Measurements from ENCODE around the gene SPOCK2. TPM values are rescaled to one million over a fixed set of nuclear protein-coding genes. Genes with fewer than 3 reads are reported as not detected.

Gene SPOCK2
- polyA plus RNA-seq, 3 donors: 0.20 to 1.6 (median 0.45) TPM

DNA sequence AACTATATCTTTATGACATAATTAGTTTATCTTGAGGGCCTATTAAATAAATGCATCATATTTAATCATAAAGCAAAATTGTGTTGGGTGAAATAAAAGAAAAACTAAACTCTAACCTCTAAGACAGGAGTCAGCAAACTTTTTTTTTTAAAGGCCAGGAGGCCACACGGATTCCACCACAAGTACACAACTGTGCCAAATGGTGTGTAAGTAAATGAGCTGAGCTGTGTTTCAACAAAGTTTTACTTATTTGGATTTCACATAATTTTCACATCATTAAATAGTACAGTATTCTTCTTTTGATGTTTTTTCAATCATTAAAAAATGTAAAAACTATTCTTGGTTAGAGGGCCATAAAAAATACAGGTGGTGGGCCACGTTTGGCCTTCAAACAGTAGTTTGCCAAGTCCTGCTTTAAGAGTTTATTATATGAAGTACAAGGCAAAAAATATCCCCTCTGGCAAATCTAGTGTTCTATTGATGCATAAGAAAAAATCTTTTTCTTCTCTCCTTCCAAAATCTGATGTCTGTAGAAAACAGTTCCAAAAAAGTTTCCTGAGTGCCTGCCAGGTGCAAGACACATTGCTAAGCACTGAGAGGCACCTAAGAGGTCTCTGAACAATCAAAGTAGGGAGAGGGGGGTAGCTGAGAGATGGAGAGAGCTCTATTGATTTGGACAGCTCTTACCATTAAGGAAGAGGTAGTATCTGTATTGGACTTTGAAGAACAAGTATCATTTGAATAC is 26.5 kb upstream of the SPOCK2 start:
- Histone ChIP-seq H3K4me1 (ENCODE audit: control insufficient read depth in 1 of 2, insufficient read depth in 2 of 2, low read length in 2 of 2) (no peaks in the 10 kb centered on the region), H3K36me3 (replicated peaks in 1 of 2; ENCODE audit: control insufficient read depth in 1 of 2, insufficient read depth in 2 of 2, low read length in 2 of 2) (peaks cover 4 to 8% of the 10 kb centered on the region in 2 donors), H2AFZ (ENCODE audit: insufficient read depth, low read depth, low read length, poor library complexity, severe bottlenecking) (no peak overlapping the region), H4K20me1 (ENCODE audit: insufficient read depth, low read length) (no peaks in the 10 kb centered on the region), H3K9ac (ENCODE audit: insufficient read depth, low read length, poor library complexity, severe bottlenecking) (no peak overlapping the region), H3K4me2 (replicated peaks; ENCODE audit: extremely low read depth, low read length, poor library complexity, severe bottlenecking) (no peak overlapping the region), H3K4me3 (replicated peaks in 1 of 3; ENCODE audit: low read depth in 2 of 3, low read length in 3 of 3) (no peak overlapping the region), H3K79me2 (ENCODE audit: insufficient read depth, low read length) (no peaks in the 10 kb centered on the region), H3K9me3 (replicated peaks in 1 of 2; ENCODE audit: control insufficient read depth in 1 of 2, insufficient read depth in 1 of 2, low read length in 2 of 2) (peaks cover 0 to 4% of the 10 kb centered on the region in 2 donors), H3K27me3 (ENCODE audit: control insufficient read depth in 2 of 2, insufficient read depth in 2 of 2, low read length in 2 of 2) (no peaks in the 10 kb centered on the region), H3K27ac (ENCODE audit: low read depth in 1 of 2, low read length in 2 of 2) (no peak overlapping the region)
- H3K4me3 Mint-ChIP-seq: no peak overlapping the region
- peaks cover 0 to 6% (median 5%) of the 10 kb centered on the region in 7 donors for H3K9me3 Mint-ChIP-seq
- TF ChIP-seq, protein P1, sequence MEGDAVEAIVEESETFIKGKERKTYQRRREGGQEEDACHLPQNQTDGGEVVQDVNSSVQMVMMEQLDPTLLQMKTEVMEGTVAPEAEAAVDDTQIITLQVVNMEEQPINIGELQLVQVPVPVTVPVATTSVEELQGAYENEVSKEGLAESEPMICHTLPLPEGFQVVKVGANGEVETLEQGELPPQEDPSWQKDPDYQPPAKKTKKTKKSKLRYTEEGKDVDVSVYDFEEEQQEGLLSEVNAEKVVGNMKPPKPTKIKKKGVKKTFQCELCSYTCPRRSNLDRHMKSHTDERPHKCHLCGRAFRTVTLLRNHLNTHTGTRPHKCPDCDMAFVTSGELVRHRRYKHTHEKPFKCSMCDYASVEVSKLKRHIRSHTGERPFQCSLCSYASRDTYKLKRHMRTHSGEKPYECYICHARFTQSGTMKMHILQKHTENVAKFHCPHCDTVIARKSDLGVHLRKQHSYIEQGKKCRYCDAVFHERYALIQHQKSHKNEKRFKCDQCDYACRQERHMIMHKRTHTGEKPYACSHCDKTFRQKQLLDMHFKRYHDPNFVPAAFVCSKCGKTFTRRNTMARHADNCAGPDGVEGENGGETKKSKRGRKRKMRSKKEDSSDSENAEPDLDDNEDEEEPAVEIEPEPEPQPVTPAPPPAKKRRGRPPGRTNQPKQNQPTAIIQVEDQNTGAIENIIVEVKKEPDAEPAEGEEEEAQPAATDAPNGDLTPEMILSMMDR (IDR thresholded peaks at IDR 0.05): no peak
- no peaks in the 10 kb centered on the region for H3K4me1 Mint-ChIP-seq
- intact Hi-C loops (cut with micrococcal nuclease): no loop called here
- no peaks in the 10 kb centered on the region for H3K27me3 Mint-ChIP-seq (ENCODE audit: low read depth in 3 of 3)
- no CpG with 5 or more reads among the region's 2 CpGs for WGBS (ENCODE audit: insufficient coverage)
- H3K36me3 Mint-ChIP-seq: peaks cover 34 to 42% of the 10 kb centered on the region in 2 donors
- H3K27ac Mint-ChIP-seq: no peak overlapping the region
- no peak for DNase-seq

DNA sequence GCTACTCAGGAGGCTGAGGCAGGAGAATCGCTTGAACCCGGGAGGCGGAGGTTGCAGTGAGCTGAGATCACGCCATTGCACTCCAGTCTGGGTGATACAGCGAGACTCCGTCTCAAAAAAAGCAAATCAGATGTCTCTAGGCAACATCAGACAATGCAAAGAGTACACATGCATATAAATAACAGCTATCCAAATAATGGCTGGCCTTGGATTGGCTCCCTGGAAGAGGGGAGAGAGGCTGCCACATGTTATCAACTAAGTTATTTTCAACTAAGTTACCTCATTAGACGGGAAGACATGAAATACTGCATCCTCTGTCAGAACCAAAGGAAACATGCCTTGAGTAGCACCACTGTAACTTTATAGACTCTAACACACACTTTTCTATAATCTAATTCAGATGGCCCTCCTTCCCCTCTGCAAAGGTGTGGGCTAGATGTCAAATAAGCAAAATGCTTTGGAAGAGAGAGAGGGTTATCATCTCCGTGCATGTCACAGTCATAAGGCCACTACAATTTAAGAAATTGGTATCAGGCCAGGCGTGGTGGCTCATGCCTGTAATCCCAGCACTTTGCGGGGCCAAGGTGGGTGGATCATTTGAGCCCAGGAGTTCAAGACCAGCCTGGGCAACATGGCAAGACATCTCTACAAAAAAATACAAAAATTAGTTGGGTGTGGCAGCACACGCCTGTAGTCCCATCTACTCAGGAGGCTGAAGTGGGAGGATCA is 22.5 kb upstream of the SPOCK2 start:
- Histone ChIP-seq H3K9me3 (replicated peaks in 1 of 2; ENCODE audit: control insufficient read depth in 1 of 2, insufficient read depth in 1 of 2, low read length in 2 of 2) (no peaks in the 10 kb centered on the region), H3K36me3 (replicated peaks in 1 of 2; ENCODE audit: control insufficient read depth in 1 of 2, insufficient read depth in 2 of 2, low read length in 2 of 2) (peaks cover 0 to 4% of the 10 kb centered on the region in 2 donors), H3K4me2 (replicated peaks; ENCODE audit: extremely low read depth, low read length, poor library complexity, severe bottlenecking) (no peak overlapping the region), H3K79me2 (ENCODE audit: insufficient read depth, low read length) (no peaks in the 10 kb centered on the region), H3K9ac (ENCODE audit: insufficient read depth, low read length, poor library complexity, severe bottlenecking) (no peak overlapping the region), H3K4me1 (ENCODE audit: control insufficient read depth in 1 of 2, insufficient read depth in 2 of 2, low read length in 2 of 2) (no peaks in the 10 kb centered on the region), H3K27me3 (ENCODE audit: control insufficient read depth in 2 of 2, insufficient read depth in 2 of 2, low read length in 2 of 2) (no peaks in the 10 kb centered on the region), H3K27ac (ENCODE audit: low read depth in 1 of 2, low read length in 2 of 2) (no peak overlapping the region), H4K20me1 (ENCODE audit: insufficient read depth, low read length) (no peaks in the 10 kb centered on the region), H2AFZ (ENCODE audit: insufficient read depth, low read depth, low read length, poor library complexity, severe bottlenecking) (no peak overlapping the region), H3K4me3 (replicated peaks in 1 of 3; ENCODE audit: low read depth in 2 of 3, low read length in 3 of 3) (no peak overlapping the region)
- no peak overlapping the region for H3K27ac Mint-ChIP-seq
- peaks cover 30 to 42% of the 10 kb centered on the region in 2 donors for H3K36me3 Mint-ChIP-seq
- TF ChIP-seq, protein P1 (IDR thresholded peaks at IDR 0.05): no peak
- intact Hi-C loops (cut with micrococcal nuclease): no loop called here
- WGBS (ENCODE audit: insufficient coverage): 100% methylated on average over 1 of the region's 11 CpGs
- DNase-seq: no peak
- H3K9me3 Mint-ChIP-seq: peaks cover 0 to 2% (median 0%) of the 10 kb centered on the region in 7 donors
- H3K4me3 Mint-ChIP-seq: no peak overlapping the region
- no peaks in the 10 kb centered on the region for H3K4me1 Mint-ChIP-seq
- H3K27me3 Mint-ChIP-seq (ENCODE audit: low read depth in 3 of 3): no peaks in the 10 kb centered on the region
